NCI-H69 (cell line): Measurements from ENCODE around the gene GNAI2.
A peak's percentile ranks its signal among the peaks of the same experiment; 100 is the strongest.
"Not testable (repeated sequence)": the region's sequence is repeated elsewhere in the genome, so short reads cannot be mapped to it uniquely, and the experiment has no call there.

ENCODE experiments used
- DNase-seq: peaks from one replicate; lab custom pipeline; 2025; lab: John Stamatoyannopoulos, UW

GNAI2 gene

DNA sequence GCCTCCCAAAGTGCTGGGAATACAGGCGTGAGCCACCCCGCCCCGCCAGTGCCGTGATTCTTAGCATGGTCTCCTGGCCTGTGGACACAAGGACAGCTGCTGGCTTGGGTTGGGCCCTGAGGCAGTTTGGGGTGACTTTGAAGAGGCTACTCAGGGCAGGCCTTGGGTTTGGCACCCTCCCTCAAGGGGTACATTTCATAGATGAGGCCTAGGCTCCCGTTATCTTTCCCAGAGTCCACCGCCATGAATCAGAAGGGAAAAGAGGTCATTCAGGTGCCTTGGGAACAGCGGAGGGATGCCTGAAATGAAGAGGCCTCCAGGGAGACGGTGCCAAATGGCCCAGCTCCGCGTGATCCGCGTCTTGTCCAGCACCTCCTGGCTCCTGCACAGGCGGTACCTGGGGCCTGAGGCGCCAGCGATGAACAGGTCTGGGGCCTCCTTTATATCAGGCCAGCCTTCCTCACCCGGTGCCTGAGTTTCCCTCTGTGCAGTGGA, 9.3 kb downstream of the GNAI2 start:
- DNase-seq: no peak

DNA sequence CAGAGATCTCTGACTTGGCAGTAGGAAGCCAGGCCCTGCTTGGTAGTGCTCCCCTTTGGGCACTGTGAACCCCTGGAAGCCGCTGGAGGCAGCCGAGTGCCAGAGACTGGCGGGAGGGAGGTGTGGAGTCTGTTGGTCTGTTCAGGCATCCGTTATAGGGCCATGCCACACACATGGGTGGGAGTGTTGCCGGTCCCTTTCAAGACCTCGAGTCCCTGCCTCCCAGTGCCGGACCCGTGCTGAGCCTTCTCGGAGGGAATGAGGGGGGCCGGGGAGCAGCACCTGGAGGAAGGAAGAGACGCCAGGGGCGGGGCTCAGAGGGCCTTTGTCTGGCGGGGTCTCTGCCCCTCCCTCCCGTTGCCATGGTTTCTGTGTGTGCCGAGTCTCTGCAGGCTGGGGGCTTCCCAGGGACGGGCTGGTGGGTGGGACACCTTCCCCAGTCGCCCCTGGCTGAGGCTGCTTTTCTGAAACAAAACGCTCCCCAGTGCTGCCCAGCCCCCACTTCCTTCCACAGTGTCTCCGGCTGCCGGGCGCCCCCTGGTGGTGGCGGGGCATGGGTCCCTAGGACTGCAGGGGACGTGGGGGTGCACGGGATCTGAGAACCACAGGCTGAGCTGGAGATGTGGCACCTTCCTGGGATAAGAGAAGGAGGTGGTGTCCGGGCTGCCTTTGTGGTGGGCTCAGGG, 10.0 kb downstream of the GNAI2 start:
- peak; percentile 86 for DNase-seq

- peak; percentile 54 for DNase-seq
These were observed 10.5 kb downstream of the GNAI2 start for GRCh38 chr3:50246517-50246954.

DNA sequence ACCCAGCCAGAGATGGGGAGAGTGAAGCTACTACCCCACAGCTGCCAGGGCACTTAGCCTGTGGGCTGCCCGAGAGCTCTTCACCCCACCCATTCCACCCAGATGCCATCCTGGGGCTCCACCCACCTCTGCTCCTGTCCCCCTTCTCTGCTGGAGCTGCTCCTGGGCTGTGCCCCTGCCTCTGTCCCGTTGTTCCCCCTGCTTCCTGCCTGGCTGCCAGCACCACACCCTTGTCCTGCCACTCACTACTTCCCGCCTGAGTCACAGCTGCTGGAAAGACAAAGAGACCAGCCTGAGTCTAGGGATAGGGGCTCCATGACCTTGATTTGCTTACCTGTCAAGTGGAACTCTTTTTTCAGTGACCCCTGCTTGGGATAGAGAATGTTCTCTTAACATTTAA, 12.4 kb downstream of the GNAI2 start:
- DNase-seq: peak; percentile 39

DNA sequence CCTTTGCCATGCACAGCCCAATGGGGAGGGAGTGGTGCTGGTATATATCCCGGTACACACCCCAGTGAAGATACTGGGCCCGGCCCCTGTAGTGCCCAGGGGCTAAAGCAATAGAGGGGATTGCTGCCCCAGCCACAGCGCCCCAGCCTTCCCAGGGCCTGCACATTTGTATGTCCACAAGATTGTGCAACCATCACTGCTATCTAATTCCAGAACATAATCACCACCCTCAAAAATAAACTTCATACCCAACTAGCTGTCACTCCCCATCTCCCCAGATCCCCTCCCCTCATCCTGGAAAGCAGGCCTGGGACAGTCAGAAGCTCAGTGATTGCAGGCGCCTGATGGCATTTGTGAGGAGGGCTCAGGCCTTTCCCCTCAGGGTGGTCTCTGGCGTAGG, 13.5 kb downstream of the GNAI2 start:
- DNase-seq: no peak

DNA sequence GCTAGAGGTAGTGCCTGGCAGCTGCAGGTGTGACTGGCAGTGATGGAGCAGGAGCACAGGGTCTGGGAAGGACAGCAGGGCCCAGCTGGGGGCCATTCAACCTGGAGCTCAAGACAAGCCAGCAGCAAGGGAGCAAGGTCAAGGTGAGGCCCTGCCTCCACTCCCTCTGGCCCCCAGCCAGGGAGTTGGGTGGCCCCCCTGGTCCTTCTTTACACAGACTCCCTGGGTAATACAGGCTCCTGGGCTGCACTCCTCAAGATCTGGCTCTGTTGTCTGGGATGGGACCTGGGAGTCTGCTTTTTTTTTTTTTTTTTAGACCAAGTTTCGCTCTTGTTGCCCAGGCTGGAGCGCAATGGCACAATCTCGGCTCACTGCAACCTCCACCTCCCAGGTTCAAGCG, 14.5 kb downstream of the GNAI2 start:
- peak; percentile 38 for DNase-seq

DNA sequence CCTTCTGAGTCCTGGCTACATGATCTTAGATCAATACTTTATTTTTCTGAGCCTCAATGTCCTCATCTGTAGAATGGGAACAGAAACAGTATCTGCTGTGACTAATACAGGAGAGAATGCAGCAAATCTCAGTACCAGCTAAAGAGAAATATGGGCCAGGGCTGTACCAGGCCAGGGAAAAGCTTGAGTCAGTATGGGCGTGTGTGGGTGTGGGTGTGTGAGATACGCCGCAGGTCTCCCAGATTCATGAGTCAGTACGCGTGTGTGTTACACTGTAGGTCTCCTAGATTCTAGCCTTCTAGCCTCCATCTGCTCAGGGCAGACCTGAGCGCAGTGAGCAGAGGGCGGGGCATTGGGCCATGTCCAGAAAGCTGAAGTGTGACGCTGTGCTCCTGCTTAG, 15.2 kb downstream of the GNAI2 start:
- DNase-seq: no peak

DNA sequence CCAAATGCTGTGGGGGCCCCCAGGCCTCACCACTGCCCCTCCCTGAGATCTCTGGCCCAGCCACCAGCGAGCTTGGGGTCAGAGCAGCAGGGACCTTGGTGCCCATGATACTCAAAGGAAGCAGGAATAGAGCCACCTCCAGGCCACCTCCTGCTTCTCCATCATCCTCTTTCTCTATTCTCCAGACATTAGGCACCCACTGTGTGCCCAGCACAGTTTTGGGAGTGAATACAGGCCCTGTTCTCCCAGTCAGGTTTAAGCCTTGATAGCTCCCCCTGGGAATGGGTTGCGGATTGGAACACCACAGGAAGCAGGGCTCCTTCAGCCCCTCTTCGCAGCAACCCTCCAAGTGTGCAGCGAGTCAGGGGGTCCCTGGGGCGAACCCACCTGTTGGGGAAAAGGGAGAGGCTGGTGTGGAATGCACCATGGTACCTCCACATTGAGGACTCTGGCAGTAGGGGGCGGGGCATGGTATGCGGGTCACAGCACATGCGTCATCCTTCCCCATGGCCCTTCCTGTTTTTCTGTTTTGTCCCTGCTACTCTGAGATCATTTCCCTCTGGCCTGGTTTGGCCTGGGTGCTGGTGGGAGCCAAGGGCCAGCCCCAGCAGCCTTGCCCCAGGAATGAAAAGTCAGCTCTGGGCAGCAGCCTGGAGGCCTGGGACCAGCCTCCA, 18.7 kb downstream of the GNAI2 start:
- DNase-seq: no peak

DNA sequence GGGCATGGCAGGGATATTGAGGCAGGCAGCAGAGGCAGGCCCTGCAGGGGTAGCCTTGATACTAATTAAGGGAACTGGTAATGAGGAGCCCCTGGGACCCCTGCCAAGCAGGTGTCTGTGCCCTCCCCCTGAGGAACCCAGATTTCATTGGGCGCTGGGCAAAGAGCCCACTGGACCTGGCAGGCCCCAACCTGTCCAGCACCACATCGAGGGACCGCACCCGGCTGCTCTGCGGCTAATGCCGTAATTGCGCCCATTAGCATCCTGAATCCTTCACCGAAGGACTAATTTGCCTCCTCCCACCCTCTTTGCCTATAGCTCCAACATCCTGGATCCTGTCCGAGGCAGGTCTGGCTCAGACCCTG, 19.2 kb downstream of the GNAI2 start:
- DNase-seq: peak; percentile 27

DNA sequence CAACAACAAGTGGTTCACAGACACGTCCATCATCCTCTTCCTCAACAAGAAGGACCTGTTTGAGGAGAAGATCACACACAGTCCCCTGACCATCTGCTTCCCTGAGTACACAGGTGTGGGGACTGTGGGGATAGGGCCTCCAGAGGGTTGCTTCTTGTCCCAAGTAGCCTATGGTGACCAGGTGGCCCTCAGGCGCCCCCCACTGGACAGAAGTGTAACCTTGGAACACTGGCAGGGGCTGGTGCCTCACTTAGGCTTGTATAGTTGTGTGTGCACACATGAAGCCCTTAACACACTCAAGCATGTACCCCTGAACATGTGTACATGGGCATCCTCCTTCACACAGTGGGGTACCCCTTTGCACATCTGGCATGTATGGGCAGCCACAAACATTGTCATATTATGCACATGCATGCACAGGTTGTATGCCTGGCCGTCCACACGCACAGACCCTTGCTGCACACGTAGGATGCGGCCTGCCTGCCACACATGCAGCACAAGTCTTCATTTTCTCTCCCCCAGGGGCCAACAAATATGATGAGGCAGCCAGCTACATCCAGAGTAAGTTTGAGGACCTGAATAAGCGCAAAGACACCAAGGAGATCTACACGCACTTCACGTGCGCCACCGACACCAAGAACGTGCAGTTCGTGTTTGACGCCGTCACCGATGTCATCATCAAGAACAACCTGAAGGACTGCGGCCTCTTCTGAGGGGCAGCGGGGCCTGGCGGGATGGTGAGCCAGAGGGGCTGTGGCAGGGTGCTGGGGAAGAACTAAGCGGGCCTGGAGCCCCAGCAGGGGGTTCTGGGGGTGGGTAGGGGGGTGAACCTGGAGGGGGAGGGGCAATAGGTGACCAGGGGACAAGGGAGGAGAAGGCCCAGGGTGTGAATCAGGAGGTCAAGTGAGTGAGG, 21.2 kb downstream of the GNAI2 start:
- DNase-seq: peak; percentile 52

DNA sequence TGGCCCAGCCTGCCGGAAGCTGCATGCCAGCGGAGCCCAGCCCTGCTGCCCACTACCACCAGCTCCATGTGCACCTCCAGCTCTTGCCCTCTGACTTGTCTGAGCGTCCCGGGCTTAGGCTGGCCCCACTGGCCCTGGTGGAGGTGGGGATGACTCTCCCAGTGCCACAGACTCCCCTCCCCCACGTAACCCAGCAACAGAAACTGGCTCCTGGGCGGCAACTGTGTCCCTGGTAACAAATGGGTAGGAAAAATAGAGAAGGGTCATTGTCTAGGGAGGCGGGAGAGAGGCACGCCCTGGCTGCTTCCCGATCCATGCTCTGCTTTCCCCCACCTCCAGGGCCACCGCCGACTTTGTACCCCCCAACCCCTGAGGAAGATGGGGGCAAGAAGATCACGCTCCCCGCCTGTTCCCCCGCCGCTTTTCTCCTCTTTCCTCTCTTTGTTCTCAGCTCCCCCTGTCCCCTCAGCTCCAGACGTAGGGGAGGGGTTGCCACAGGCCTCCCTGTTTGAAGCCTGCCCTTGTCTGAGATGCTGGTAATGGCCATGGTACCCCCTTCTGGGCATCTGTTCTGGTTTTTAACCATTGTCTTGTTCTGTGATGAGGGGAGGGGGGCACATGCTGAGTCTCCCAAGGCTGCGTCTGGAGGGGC, 22.2 kb downstream of the GNAI2 start:
- peak; percentile 44 for DNase-seq

GRCh38 chr3:50258979-50259378, 23.0 kb downstream of the GNAI2 start:
- no peak for DNase-seq

DNA sequence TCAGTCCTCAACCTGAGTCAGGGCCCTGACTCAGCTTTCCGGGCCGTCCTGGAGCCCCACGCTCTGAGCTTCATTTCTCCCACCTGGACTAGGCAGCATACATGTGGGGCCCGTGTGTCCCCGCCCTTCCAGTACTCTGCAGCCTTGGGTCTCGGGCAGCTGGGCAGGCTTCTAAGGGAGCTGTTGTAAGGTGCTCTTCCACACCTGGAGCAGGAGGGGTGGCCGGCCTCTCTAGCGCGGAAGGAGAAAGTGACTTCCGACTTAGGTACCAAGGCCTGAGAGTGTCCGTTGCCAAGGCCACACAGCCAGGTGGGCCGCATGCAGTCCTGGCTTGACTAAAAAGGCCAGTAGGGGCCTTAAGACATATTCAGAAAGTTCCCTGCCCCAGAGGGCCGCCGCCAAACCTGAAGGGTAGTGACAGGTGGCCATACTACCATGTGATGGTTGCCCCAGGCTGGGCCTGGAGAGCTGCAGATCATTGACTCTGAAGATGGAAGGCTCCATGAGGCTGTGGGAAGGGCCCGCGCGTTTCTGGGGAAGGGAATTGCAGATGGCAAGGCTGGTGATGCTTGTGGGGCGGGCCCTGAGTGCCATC, 23.5 kb downstream of the GNAI2 start:
- DNase-seq: no peak

DNA sequence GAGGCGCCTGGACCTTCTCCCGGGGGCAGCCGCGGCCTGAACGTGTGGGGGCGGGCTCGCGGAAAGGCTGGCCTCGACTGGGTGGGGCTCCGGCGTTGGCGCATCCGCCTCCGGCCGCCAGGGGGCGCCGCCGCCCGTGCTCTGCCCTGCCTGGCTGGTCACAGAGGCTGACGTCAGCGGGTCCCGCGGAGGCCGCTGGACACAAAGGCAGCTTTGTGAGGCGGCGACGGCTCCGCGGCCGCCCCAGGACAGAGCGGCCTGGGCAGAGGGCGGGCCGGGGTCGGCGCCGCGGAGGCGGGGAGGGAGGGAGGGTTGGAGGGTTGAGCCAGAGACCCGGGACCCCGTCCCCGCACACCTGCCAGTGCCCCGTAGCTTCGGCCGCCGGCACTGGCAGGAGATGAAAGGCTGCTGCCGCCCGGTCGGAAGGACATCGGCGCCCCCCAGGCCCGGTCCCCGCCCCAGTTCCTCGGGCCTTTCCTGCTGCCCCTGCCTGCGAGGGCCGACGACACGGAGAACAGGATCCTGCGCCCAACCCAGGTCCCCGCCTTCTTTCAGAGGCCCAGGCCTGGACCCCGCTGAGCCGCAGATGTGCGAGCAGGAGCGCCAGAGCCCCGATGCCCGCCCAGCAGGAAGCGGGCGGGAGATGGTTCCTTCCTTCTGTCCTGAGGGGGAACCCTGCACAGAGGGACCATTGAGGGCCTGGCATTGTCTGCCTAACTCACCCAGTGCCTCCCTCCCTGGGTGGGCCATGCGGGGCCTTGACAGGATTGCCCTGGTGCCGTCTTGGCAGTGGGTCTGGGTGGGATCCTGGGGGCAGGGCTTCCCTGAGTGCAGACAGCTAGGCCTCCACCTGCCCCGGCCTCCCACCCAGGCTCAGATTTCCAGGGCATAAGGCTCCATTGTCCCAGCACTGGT, 24.3 kb downstream of the GNAI2 start:
- DNase-seq: peak; percentile 88

- DNase-seq: peak; percentile 33
These were observed 25.0 kb downstream of the GNAI2 start for GRCh38 chr3:50260942-50261441.

GRCh38 chr3:50261505-50261904, 25.5 kb downstream of the GNAI2 start:
- no peak for DNase-seq

GRCh38 chr3:50262200-50262599, 26.2 kb downstream of the GNAI2 start:
- not testable (repeated sequence) for DNase-seq

DNA sequence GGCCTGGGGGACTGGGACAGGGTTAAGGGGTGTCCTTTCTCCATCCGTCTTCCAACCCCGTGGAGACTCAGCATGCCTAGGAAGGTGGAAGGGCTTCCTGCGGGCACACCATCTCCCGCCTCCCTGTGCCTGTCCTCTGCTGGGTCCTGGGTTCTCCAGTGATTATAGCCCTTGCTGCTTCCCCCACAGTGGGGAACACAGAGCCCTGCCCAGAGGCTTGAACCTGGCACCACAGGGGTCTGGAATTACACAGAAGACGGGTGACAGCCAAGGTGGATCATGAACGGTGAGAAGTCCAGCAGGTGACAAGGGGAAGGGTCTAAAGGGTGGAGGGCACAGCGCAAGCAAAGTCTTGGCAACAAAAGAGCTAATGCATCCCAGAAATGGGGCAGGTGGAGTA, 26.8 kb downstream of the GNAI2 start:
- no peak for DNase-seq

GRCh38 chr3:50263478-50264382, 27.7 kb downstream of the GNAI2 start:
- DNase-seq: no peak
